PFSK-1 (cell line): Measurements from ENCODE around the gene C10orf53.

ENCODE experiments used
- FOXP2 ChIP-seq: optimal IDR thresholded peaks from 2 replicates; pipeline ENCODE3; 2011; ENCODE audit warnings: borderline replicate concordance, control low read depth, inconsistent platforms; ENCODE audit not compliant: insufficient read depth; ENCODE audit errors: extremely low read length, extremely low read depth
- POLR2AphosphoS5 ChIP-seq: IDR thresholded peaks from 2 replicates; pipeline ENCODE4 v1.6.1; 2012; ENCODE audit warnings: low read depth, mild to moderate bottlenecking, control low read depth, low read length, moderate library complexity
- REST ChIP-seq, 2 experiments: IDR thresholded peaks; 2 replicates each; pipeline versions ENCODE4 v1.6.1 to v1.8.0; 2011 to 2012; ENCODE audit warnings: low read depth in 2 of 2, low read length in 2 of 2, control low read depth in 1 of 2, inconsistent platforms in 1 of 2, mild to moderate bottlenecking in 1 of 2, moderate library complexity in 1 of 2; ENCODE audit not compliant: insufficient read depth in 1 of 2
- SIN3A ChIP-seq: IDR thresholded peaks from 2 replicates; pipeline ENCODE4 v1.6.1; 2012; ENCODE audit warnings: mild to moderate bottlenecking, low read length, moderate library complexity, borderline replicate concordance; ENCODE audit not compliant: insufficient read depth
- TAF1 ChIP-seq: IDR thresholded peaks from 2 replicates; pipeline ENCODE4 v1.6.1; 2012; ENCODE audit warnings: low read length, control low read depth, borderline replicate concordance; ENCODE audit not compliant: insufficient read depth

Gene C10orf53

GRCh38 chr10:49651039-49651835 is 28.2 kb upstream of the C10orf53 start:
- TF ChIP-seq POLR2AphosphoS5 (no peak), FOXP2 (no peak), REST (IDR thresholded peaks at IDR 0.05; ENCODE audit: insufficient read depth in 1 of 2, low read depth in 2 of 2, low read length in 2 of 2) (no peak), TAF1 (no peak), SIN3A (no peak)

GRCh38 chr10:49651917-49652316 is 27.5 kb upstream of the C10orf53 start:
- TF ChIP-seq REST (IDR thresholded peaks at IDR 0.05; ENCODE audit: insufficient read depth in 1 of 2, low read depth in 2 of 2, low read length in 2 of 2) (no peak), TAF1 (no peak), POLR2AphosphoS5 (no peak), SIN3A (no peak), FOXP2 (no peak)

GRCh38 chr10:49652421-49653272 is 26.8 kb upstream of the C10orf53 start:
- TF ChIP-seq REST (IDR thresholded peaks at IDR 0.05; ENCODE audit: insufficient read depth in 1 of 2, low read depth in 2 of 2, low read length in 2 of 2), result no peak
- TF ChIP-seq TAF1, result no peak
- TF ChIP-seq POLR2AphosphoS5, result no peak
- TF ChIP-seq SIN3A, result no peak
- TF ChIP-seq FOXP2, result no peak

GRCh38 chr10:49653273-49653929 is 26.1 kb upstream of the C10orf53 start:
- TF ChIP-seq SIN3A (no peak), REST (IDR thresholded peaks at IDR 0.05; ENCODE audit: insufficient read depth in 1 of 2, low read depth in 2 of 2, low read length in 2 of 2) (no peak)
